K562 (cell line): ENCODE data around the gene PRR9. TPM values are rescaled to one million over a fixed set of nuclear protein-coding genes. Genes with fewer than 3 reads are reported as not detected.

Source experiments
- ATAC-seq: fragments of 200-7000 bp; cut with Tn5 transposase; 3 replicates; pipeline ENCODE4 v1.9.1; 2020; ENCODE audit warnings: moderate library complexity
- BruUV-seq: library from RNA; stranded (reverse); fragments of 400-500 nt; replicated peaks from 2 replicates; lab custom pipeline; 2021; lab: Mats Ljungman, UMichigan
- CTCF ChIA-PET: fragments of 300-600 bp; formaldehyde crosslinking; extraction: SDS; loops from one replicate; lab custom pipeline; 2021; ENCODE audit warnings: low intra/inter-chr PET ratio; lab: Yijun Ruan, JAX
- POLR2A ChIA-PET: fragments of 300-600, 350-650 bp; sonication (Branson Sonifier 250); formaldehyde crosslinking; extraction: SDS; loops from one replicate; lab custom pipeline; 2021; ENCODE audit warnings: antibody characterized with exemption, inconsistent platforms; lab: Yijun Ruan, JAX
- DNase-seq, 4 experiments: peaks; one replicate each; pipeline versions ENCODE4 v3.0.0 to v3.0.0-alpha.2; 2011 to 2018; ENCODE audit warnings: low spot score in 3 of 4, mixed read lengths in 3 of 4; ENCODE audit errors: extremely low read depth in 1 of 4
- FAIRE-seq: peaks from 2 replicates; lab custom pipeline; 2011; peaks lifted over from hg19 to GRCh38; lab: Jason Lieb, UNC
- H2AFZ ChIP-seq: 2 replicates; pipeline ENCODE4 v1.6.0; 2011; ENCODE audit warnings: low read depth, low read length, control low read depth, inconsistent platforms
- H3K27ac ChIP-seq: fragments of 200-600 bp; 3 replicates; pipeline ENCODE4 v1.8.0; 2011; ENCODE audit warnings: low read depth, mild to moderate bottlenecking, control low read depth, inconsistent platforms, low read length, moderate library complexity, mixed read lengths; ENCODE audit errors: extremely low read depth
- H3K27me3 ChIP-seq, 2 experiments: fragments of 300-600 bp in 1 of 2; 2 replicates in 1 of 2; 3 replicates in 1 of 2; pipeline versions ENCODE4 v1.6.0 to v1.8.0; 2011; ENCODE audit warnings: inconsistent platforms in 2 of 2, low read length in 2 of 2, mild to moderate bottlenecking in 1 of 2, mixed read lengths in 1 of 2, moderate library complexity in 1 of 2; ENCODE audit not compliant: control insufficient read depth in 2 of 2, insufficient read depth in 2 of 2
- H3K36me3 ChIP-seq: fragments of 300-600 bp; 3 replicates; pipeline ENCODE4 v1.8.0; 2011; ENCODE audit warnings: mild to moderate bottlenecking, low read length, inconsistent platforms; ENCODE audit not compliant: control insufficient read depth, insufficient read depth
- H3K4me1 ChIP-seq, 2 experiments: fragments of 200-600 bp in 1 of 2; replicated peaks in 1 of 2; 2 replicates in 1 of 2; 3 replicates in 1 of 2; pipeline versions ENCODE4 v1.5.1 to v1.8.0; 2011; ENCODE audit warnings: inconsistent platforms in 2 of 2, low read length in 2 of 2, mild to moderate bottlenecking in 1 of 2, mixed read lengths in 1 of 2, moderate library complexity in 1 of 2; ENCODE audit not compliant: control insufficient read depth in 2 of 2, insufficient read depth in 2 of 2
- H3K4me2 ChIP-seq: 2 replicates; pipeline ENCODE4 v1.6.1; 2011; ENCODE audit warnings: low read length, control low read depth, inconsistent platforms, mixed read lengths; ENCODE audit not compliant: insufficient read depth
- H3K4me3 ChIP-seq: fragments of 200-600 bp; sonication (generic), shearing (Covaris generic); 2 replicates; pipeline ENCODE4 v1.5.1; 2016; ENCODE audit warnings: control low read depth, inconsistent platforms
- H3K79me2 ChIP-seq: fragments of 200-600 bp; 3 replicates; pipeline ENCODE4 v1.8.0; 2011; ENCODE audit warnings: low read length, inconsistent platforms; ENCODE audit not compliant: control insufficient read depth, insufficient read depth
- H3K9ac ChIP-seq, 2 experiments: 2 replicates each; pipeline versions ENCODE4 v1.6.0 to v1.6.1; 2011; ENCODE audit warnings: low read depth in 2 of 2, low read length in 2 of 2, control low read depth in 1 of 2, inconsistent platforms in 1 of 2, mild to moderate bottlenecking in 1 of 2, mixed read lengths in 1 of 2; ENCODE audit not compliant: insufficient read depth in 1 of 2
- H3K9me1 ChIP-seq: one replicate; pipeline ENCODE4 v1.6.0; 2011; ENCODE audit warnings: inconsistent platforms, mild to moderate bottlenecking, low read length, moderate library complexity; ENCODE audit not compliant: control insufficient read depth, insufficient read depth
- H3K9me3 ChIP-seq: replicated peaks from 2 replicates; pipeline ENCODE4 v1.5.1; 2011; ENCODE audit warnings: low read depth, low read length, inconsistent platforms; ENCODE audit not compliant: control insufficient read depth, insufficient read depth
- H4K20me1 ChIP-seq: replicated peaks from 2 replicates; pipeline ENCODE4 v1.6.1; 2011; ENCODE audit warnings: low read length, inconsistent platforms, mixed read lengths; ENCODE audit not compliant: control insufficient read depth, insufficient read depth
- CTBP1 ChIP-seq: fragments of 450-650 bp; IDR thresholded peaks from 2 replicates; pipeline ENCODE4 v1.6.1; 2016; ENCODE audit warnings: borderline replicate concordance
- MTA2 ChIP-seq: fragments of 450-650 bp; IDR thresholded peaks from 2 replicates; pipeline ENCODE4 v1.6.1; 2016; ENCODE audit warnings: low read depth
- RAD21 ChIP-seq, 2 experiments: fragments of 250-450 bp in 1 of 2; fragments of 450-650 bp in 1 of 2; sonication (Bioruptor Pico) in 1 of 2; formaldehyde crosslinking in 1 of 2; IDR thresholded peaks in 1 of 2; conservative IDR thresholded peaks in 1 of 2; 2 replicates each; pipeline versions ENCODE4 v1.4.0 to v1.8.0; 2020 to 2022; ENCODE audit warnings: mild to moderate bottlenecking in 2 of 2, moderate library complexity in 1 of 2
- WGBS: fragments of 100-300 bp; shearing (Covaris generic); methylation state at CpG from one replicate; pipeline ENCODE4 v1.1.6; 2016; ENCODE audit warnings: low coverage, mixed read lengths; ENCODE audit not compliant: insufficient coverage; ENCODE audit errors: missing lambda C conversion rate; 5-methylcytosine and 5-hydroxymethylcytosine counted together
- in situ Hi-C: fragments of 300-500 bp; cut with MboI; formaldehyde crosslinking; loops from 4 replicates; pipeline ENCODE4 v1.15.0; 2018; ENCODE audit warnings: inconsistent platforms, mixed read lengths
- intact Hi-C: fragments of 100-400 bp; cut with micrococcal nuclease; formaldehyde crosslinking; loops from 2 replicates; pipeline ENCODE4 v1.14.2; 2022
- polyA plus RNA-seq, 8 experiments: library from polyadenylated mRNA; depleted of rRNA in 4 of 8; stranded (reverse) in 5 of 8; unstranded in 3 of 8; fragments of >200 nt; fragmentation: Nextera tagmentation in 2 of 8; fragmentation: Illumina TruSeq in 1 of 8; extraction: Ambion mirVana in 2 of 8; extraction: Trizol in 1 of 8; gene quantifications; 2 replicates each; pipeline versions ENCODE4 v1.2.1 to v1.2.3, GENCODE V29; 2011 to 2014; ENCODE audit warnings: inconsistent platforms in 1 of 8, missing spikeins in 1 of 8
- total RNA-seq, 7 experiments: library from RNA; depleted of rRNA in 6 of 7; stranded (reverse); fragments of >200 nt in 6 of 7; fragmentation: Illumina TruSeq in 2 of 7; extraction: Trizol in 2 of 7; gene quantifications; 2 replicates each; pipeline versions ENCODE4 v1.2.1 to v1.2.3, GENCODE V29; 2011 to 2021; ENCODE audit warnings: low replicate concordance in 1 of 7
- TF ChIP-seq, protein P1 (sequence below), 3 experiments: IDR thresholded peaks in 2 of 3; conservative IDR thresholded peaks in 1 of 3; 2 replicates each; pipeline ENCODE4 v1.5.1; 2011 to 2012; ENCODE audit warnings: low read length in 3 of 3, mild to moderate bottlenecking in 3 of 3, control low read depth in 2 of 3, improper control_type of control experiment in 1 of 3, inconsistent platforms in 1 of 3, low read depth in 1 of 3, mixed read lengths in 1 of 3, moderate library complexity in 1 of 3; ENCODE audit not compliant: insufficient read depth in 2 of 3
- TF ChIP-seq, protein P2 (sequence below): conservative IDR thresholded peaks from 2 replicates; pipeline ENCODE4 v1.6.1; 2011; ENCODE audit warnings: low read depth, mild to moderate bottlenecking, low read length; ENCODE audit not compliant: control insufficient read depth
- TF ChIP-seq, protein P3 (sequence below), 2 experiments: fragments of 450-650 bp; IDR thresholded peaks; 2 replicates each; pipeline ENCODE4 v1.6.1; 2016; ENCODE audit warnings: mild to moderate bottlenecking in 2 of 2, borderline replicate concordance in 1 of 2, low read depth in 1 of 2, moderate library complexity in 1 of 2
- TF ChIP-seq, protein P4 (sequence below): sonication (generic); formaldehyde crosslinking; IDR thresholded peaks from 2 replicates; pipeline ENCODE4 v1.5.0; 2020; ENCODE audit warnings: missing genetic modification reagents

The PRR9 gene
- total and polyA plus RNA-seq, 9 of the 15 experiments (the other 6 are each of a cell fraction or from before 2014, with no cell fraction given) = 0.14 to 1.4 (median 0.24) TPM; not detected in 1

DNA sequence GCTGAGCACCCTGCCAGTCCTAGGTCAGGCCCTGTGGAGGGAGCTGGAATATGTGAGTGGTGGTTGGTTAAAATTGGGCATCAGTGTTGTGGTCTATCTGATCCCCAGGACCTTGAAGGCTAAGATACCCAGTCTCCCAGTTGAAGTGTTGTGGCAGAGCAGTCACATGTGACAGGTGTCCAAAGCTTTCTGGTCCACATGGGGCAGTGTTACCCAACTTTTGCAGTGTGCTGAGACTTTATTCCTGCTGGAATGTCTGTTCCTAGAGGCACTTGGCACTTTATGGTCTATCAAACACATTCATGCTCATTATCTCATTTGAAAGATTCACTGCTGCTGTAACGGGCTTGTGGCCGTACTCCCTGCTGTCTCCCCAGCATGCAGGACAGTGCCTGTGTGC is 21.1 kb downstream of the PRR9 start:
- peak; percentile 54 for FAIRE-seq
- Histone ChIP-seq H3K9ac (no peak overlapping the region), H4K20me1 (no peaks in the 10 kb centered on the region), H3K4me2 (no peak overlapping the region), H3K4me3 (no peak overlapping the region), H2AFZ (no peak overlapping the region), H3K4me1 (no peaks in the 10 kb centered on the region; a peak in 1 of 5 replicates), H3K27me3 (peaks cover 0 to 11% of the 10 kb centered on the region in 2 experiments; a peak in 2 of 5 replicates), H3K79me2 (no peaks in the 10 kb centered on the region), H3K27ac (no peak overlapping the region), H3K36me3 (no peaks in the 10 kb centered on the region), H3K9me1 (no peaks in the 10 kb centered on the region)
- ChIA-PET POLR2A (interaction anchor here (0.5 to 1.0 kb wide), 2 partner anchors 10 to 24 kb away, joined by 3 to 4 read pairs; no protein-coding TSS in a partner anchor), CTCF (interaction anchor here (1.1 kb wide), 1 partner anchor 367 kb away, joined by 3 read pairs; no protein-coding TSS in a partner anchor)
- 0% methylated on average over 2 of the region's 2 CpGs for WGBS
- no TSS peak for BruUV-seq
- in situ Hi-C loops = no loop called here
- TF ChIP-seq, protein P1, sequence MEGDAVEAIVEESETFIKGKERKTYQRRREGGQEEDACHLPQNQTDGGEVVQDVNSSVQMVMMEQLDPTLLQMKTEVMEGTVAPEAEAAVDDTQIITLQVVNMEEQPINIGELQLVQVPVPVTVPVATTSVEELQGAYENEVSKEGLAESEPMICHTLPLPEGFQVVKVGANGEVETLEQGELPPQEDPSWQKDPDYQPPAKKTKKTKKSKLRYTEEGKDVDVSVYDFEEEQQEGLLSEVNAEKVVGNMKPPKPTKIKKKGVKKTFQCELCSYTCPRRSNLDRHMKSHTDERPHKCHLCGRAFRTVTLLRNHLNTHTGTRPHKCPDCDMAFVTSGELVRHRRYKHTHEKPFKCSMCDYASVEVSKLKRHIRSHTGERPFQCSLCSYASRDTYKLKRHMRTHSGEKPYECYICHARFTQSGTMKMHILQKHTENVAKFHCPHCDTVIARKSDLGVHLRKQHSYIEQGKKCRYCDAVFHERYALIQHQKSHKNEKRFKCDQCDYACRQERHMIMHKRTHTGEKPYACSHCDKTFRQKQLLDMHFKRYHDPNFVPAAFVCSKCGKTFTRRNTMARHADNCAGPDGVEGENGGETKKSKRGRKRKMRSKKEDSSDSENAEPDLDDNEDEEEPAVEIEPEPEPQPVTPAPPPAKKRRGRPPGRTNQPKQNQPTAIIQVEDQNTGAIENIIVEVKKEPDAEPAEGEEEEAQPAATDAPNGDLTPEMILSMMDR (IDR thresholded peaks at IDR 0.05 in 2 of 3, conservative IDR thresholded peaks at IDR 0.05 in 1 of 3; ENCODE audit: insufficient read depth in 2 of 3, low read depth in 1 of 3, low read length in 3 of 3) = peak; percentile 16 to 45 (median 37); a peak in 3 of 6 replicates
- TF ChIP-seq MTA2 = no peak
- TF ChIP-seq, protein P2, sequence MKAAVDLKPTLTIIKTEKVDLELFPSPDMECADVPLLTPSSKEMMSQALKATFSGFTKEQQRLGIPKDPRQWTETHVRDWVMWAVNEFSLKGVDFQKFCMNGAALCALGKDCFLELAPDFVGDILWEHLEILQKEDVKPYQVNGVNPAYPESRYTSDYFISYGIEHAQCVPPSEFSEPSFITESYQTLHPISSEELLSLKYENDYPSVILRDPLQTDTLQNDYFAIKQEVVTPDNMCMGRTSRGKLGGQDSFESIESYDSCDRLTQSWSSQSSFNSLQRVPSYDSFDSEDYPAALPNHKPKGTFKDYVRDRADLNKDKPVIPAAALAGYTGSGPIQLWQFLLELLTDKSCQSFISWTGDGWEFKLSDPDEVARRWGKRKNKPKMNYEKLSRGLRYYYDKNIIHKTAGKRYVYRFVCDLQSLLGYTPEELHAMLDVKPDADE = no peak
- TF ChIP-seq, protein P3, sequence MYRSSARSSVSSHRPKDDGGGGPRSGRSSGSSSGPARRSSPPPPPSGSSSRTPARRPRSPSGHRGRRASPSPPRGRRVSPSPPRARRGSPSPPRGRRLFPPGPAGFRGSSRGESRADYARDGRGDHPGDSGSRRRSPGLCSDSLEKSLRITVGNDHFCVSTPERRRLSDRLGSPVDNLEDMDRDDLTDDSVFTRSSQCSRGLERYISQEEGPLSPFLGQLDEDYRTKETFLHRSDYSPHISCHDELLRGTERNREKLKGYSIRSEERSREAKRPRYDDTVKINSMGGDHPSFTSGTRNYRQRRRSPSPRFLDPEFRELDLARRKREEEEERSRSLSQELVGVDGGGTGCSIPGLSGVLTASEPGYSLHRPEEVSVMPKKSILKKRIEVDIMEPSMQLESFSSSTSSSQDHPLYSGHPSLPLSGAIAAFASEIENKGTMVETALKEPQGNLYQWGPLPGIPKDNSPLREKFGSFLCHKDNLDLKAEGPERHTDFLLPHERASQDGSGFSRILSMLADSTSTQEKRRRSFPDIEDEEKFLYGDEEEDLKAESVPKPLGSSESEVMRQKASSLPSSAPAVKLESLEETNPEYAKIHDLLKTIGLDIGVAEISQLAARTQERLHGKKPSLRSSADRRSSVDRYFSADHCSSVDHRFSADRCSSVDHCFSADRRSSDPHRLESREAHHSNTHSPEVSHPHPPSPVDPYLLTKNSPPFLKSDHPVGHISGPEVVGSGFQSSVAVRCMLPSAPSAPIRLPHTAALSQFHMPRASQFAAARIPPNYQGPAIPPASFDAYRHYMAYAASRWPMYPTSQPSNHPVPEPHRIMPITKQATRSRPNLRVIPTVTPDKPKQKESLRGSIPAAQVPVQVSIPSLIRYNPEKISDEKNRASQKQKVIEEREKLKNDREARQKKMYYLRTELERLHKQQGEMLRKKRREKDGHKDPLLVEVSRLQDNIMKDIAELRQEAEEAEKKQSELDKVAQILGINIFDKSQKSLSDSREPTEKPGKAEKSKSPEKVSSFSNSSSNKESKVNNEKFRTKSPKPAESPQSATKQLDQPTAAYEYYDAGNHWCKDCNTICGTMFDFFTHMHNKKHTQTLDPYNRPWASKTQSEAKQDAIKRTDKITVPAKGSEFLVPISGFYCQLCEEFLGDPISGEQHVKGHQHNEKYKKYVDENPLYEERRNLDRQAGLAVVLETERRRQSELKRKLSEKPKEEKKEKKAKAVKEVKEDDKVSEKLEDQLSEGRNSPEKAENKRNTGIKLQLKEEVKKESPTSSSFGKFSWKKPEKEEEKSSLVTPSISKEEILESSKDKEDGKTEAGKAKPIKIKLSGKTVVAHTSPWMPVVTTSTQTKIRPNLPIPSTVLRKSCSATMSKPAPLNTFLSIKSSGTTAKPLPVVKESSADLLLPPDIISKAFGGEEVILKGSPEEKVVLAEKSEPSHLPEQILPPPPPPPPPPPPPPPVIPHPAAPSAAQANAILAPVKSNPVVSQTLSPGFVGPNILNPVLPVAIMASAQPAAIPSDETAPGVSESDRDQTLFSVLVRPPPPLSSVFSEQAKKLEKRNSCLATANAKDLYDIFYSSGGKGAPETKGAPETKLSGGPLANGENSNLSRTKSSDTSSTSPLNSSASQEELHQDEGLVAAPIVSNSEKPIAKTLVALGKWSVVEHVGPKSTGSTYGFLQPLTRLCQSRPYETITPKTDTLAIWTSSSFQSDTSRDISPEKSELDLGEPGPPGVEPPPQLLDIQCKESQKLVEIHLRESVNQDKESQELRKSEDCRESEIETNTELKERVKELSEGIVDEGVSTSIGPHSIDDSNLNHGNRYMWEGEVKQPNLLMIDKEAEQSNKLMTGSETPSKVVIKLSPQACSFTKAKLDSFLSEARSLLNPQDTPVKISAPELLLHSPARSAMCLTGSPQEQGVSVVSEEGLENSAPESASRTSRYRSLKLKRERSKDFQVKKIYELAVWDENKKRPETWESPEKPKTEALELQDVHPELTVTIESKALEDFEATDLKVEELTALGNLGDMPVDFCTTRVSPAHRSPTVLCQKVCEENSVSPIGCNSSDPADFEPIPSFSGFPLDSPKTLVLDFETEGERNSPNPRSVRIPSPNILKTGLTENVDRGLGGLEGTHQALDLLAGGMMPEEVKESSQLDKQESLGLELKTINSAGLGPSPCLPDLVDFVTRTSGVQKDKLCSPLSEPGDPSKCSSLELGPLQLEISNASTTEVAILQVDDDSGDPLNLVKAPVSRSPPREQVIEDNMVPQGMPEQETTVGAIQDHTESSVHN (IDR thresholded peaks at IDR 0.05; ENCODE audit: borderline replicate concordance in 1 of 2, low read depth in 1 of 2) = no peak
- peak in 1 of 2 experiments; percentile 25; a peak in 2 of 4 replicates for TF ChIP-seq RAD21 (CRISPR knock-in tag; conservative IDR thresholded peaks at IDR 0.05 in 1 of 2, IDR thresholded peaks at IDR 0.05 in 1 of 2)
- TF ChIP-seq, protein P4, sequence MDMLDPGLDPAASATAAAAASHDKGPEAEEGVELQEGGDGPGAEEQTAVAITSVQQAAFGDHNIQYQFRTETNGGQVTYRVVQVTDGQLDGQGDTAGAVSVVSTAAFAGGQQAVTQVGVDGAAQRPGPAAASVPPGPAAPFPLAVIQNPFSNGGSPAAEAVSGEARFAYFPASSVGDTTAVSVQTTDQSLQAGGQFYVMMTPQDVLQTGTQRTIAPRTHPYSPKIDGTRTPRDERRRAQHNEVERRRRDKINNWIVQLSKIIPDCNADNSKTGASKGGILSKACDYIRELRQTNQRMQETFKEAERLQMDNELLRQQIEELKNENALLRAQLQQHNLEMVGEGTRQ (CRISPR knock-in tag) = peak; percentile 20; the same call in 1 of the 2 replicates
- TF ChIP-seq CTBP1 = peak; percentile 11; the same call in 1 of the 2 replicates
- TF ChIP-seq, all 486 proteins: peak for 4
- DNase-seq = peak in 3 of 4 experiments; percentile 14 to 21 (median 15)
- ATAC-seq = peak; percentile 67; the same call in 2 of the 3 replicates
- no peaks in the 10 kb centered on the region for H3K9me3 ChIP-seq
- intact Hi-C loops = no loop called here
